ENCODE measurements around the gene CNGB1. TPM values are rescaled to one million over a fixed set of nuclear protein-coding genes. Genes with fewer than 3 reads are reported as not detected.

The CNGB1 gene
- total and polyA plus RNA-seq, 2 donors (not counting 1 experiment from before 2014, with no cell fraction given), result not detected

DNA sequence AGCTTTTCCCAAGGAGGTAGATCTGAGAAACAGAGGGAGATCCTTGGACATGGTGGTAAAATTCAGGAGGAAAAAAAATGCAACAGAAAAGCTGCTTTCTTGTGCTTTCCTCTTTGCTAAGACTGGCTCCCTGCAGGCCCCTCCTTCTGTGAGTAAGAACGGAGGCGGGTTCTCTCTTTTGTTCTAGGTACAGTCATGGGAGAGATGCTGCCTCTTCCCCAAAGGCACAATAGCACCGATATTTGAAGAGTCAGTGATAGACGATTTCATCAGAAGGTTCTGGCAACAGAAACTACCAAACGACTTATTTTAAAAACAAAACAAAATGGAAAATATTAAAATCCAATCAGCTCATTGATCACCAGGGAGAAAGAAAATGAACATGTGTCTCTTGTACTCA, 136.0 kb downstream of the CNGB1 start:
- no peak for TF ChIP-seq EZH2 (IDR thresholded peaks at IDR 0.05; ENCODE audit: low read length, missing control alignments)
- Histone ChIP-seq H3K4me2 (ENCODE audit: extremely low read depth, insufficient read depth, low read length) (no peak overlapping the region), H3K79me2 (ENCODE audit: control insufficient read depth, insufficient read depth, low read length) (no peaks in the 10 kb centered on the region), H3K9ac (ENCODE audit: insufficient read depth, low read length) (no peak overlapping the region), H3K27ac (ENCODE audit: insufficient read depth, low read length) (no peak overlapping the region), H3K4me3 (replicated peaks in 1 of 4; ENCODE audit: control extremely low read depth in 1 of 4, insufficient read depth in 1 of 4, low read depth in 3 of 4, low read length in 4 of 4) (no peak overlapping the region), H3K36me3 (ENCODE audit: control insufficient read depth, insufficient read depth, low read length) (no peaks in the 10 kb centered on the region), H3K27me3 (ENCODE audit: control insufficient read depth, insufficient read depth, low read length) (peaks cover 2% of the 10 kb centered on the region), H4K20me1 (ENCODE audit: control insufficient read depth, extremely low read depth, insufficient read depth, low read length) (no peaks in the 10 kb centered on the region), H2AFZ (ENCODE audit: low read length) (no peak overlapping the region), H3K9me3 (ENCODE audit: control insufficient read depth, insufficient read depth, low read depth, low read length) (no peaks in the 10 kb centered on the region), H3K4me1 (ENCODE audit: control insufficient read depth, extremely low read depth, insufficient read depth, low read length) (no peaks in the 10 kb centered on the region)
- DNase-seq (ENCODE audit: low read depth in 2 of 2), result peak; percentile 8 to 66

Other genes with a start within 250 kb of the CNGB1 start
- 11.0 and 15.2 TPM in 2 replicates for gene KATNB1, start 235.4 kb downstream of the CNGB1 start, total RNA-seq
- 6.7 and 9.5 TPM in 2 replicates for gene KATNB1, start 235.4 kb downstream of the CNGB1 start, polyA plus RNA-seq
- 30.3 and 44.9 TPM in 2 replicates for gene KIFC3, start 168.6 kb downstream of the CNGB1 start, total RNA-seq
- 13.8 and 17.8 TPM in 2 replicates for gene KIFC3, start 168.6 kb downstream of the CNGB1 start, polyA plus RNA-seq
- 2.8 and 4.1 TPM in 2 replicates for gene ZNF319, start 29.5 kb upstream of the CNGB1 start, total RNA-seq
- gene ZNF319, start 29.5 kb upstream of the CNGB1 start, polyA plus RNA-seq, result 2.6 and 3.4 TPM in 2 replicates
- 14.1 and 18.8 TPM in 2 replicates for gene USB1, start 30.3 kb upstream of the CNGB1 start, total RNA-seq
- 32.7 and 53.2 TPM in 2 replicates for gene USB1, start 30.3 kb upstream of the CNGB1 start, polyA plus RNA-seq
- gene MMP15, start 54.6 kb upstream of the CNGB1 start, total RNA-seq, result 2.1 and 6.4 TPM in 2 replicates
- gene MMP15, start 54.6 kb upstream of the CNGB1 start, polyA plus RNA-seq, result 0.74 and 1.3 TPM in 2 replicates
- 23.4 and 29.2 TPM in 2 replicates for gene CFAP20, start 158.3 kb upstream of the CNGB1 start, total RNA-seq
- gene CFAP20, start 158.3 kb upstream of the CNGB1 start, polyA plus RNA-seq, result 30.2 and 33.2 TPM in 2 replicates
- 25.2 and 33.4 TPM in 2 replicates for gene CSNK2A2, start 227.0 kb upstream of the CNGB1 start, total RNA-seq
- 51.0 and 54.3 TPM in 2 replicates for gene CSNK2A2, start 227.0 kb upstream of the CNGB1 start, polyA plus RNA-seq

Measured in fibroblast of lung (primary cell).